Inflammatory macrophage treated with lipopolysaccharide for 4 hours (primary cell): Measurements from ENCODE around the gene MUC20.
"Not testable (repeated sequence)": the region's sequence is repeated elsewhere in the genome, so short reads cannot be mapped to it uniquely, and the experiment has no call there.

Source experiments
- DNase-seq: peaks from one replicate; pipeline ENCODE4 v3.0.0-alpha.2; 2020

MUC20 gene

GRCh38 chr3:195757438-195757770 lies 36.6 kb downstream of the MUC20 start:
- no peak for DNase-seq

GRCh38 chr3:195757827-195758226 lies 37.0 kb downstream of the MUC20 start:
- no peak for DNase-seq

- DNase-seq = no peak
Measured at GRCh38 chr3:195758721-195759353, 38.1 kb downstream of the MUC20 start.

- DNase-seq = no peak
Measured at GRCh38 chr3:195760345-195761122, 39.8 kb downstream of the MUC20 start.

- DNase-seq = no peak
Measured at GRCh38 chr3:195761123-195761566, 40.4 kb downstream of the MUC20 start.

- no peak for DNase-seq
Measured at GRCh38 chr3:195761567-195762248, 40.9 kb downstream of the MUC20 start.

GRCh38 chr3:195762249-195762585 lies 41.4 kb downstream of the MUC20 start:
- no peak for DNase-seq

- DNase-seq = no peak
Measured at GRCh38 chr3:195762611-195763010, 41.8 kb downstream of the MUC20 start.

GRCh38 chr3:195763076-195763830 lies 42.5 kb downstream of the MUC20 start:
- DNase-seq = no peak

- no peak for DNase-seq
Measured at GRCh38 chr3:195763843-195764825, 43.4 kb downstream of the MUC20 start.

- DNase-seq = no peak
Measured at GRCh38 chr3:195764961-195765706, 44.4 kb downstream of the MUC20 start.

GRCh38 chr3:195766671-195767070 lies 45.9 kb downstream of the MUC20 start:
- DNase-seq = no peak

GRCh38 chr3:195767792-195768191 lies 47.0 kb downstream of the MUC20 start:
- no peak for DNase-seq

- no peak for DNase-seq
Measured at GRCh38 chr3:195768414-195768813, 47.6 kb downstream of the MUC20 start.

GRCh38 chr3:195768831-195769303 lies 48.1 kb downstream of the MUC20 start:
- DNase-seq = no peak

GRCh38 chr3:195769551-195769950 lies 48.8 kb downstream of the MUC20 start:
- DNase-seq = no peak

- DNase-seq = no peak
Measured at GRCh38 chr3:195770081-195770840, 49.5 kb downstream of the MUC20 start.

GRCh38 chr3:195770841-195771645 lies 50.3 kb downstream of the MUC20 start:
- not testable (repeated sequence) for DNase-seq

GRCh38 chr3:195771646-195772300 lies 51.0 kb downstream of the MUC20 start:
- DNase-seq = no peak
